Activated CD4-positive, alpha-beta memory T cell treated with anti-CD3 and anti-CD28 coated beads for 36 hours (primary cell): ENCODE results near the gene CHTF8. TPM values are rescaled to one million over a fixed set of nuclear protein-coding genes. Genes with fewer than 3 reads are reported as not detected.

Experiments used
- CTCF ChIA-PET: fragments of 350-600 bp; sonication (Branson Sonifier 250); formaldehyde crosslinking; loops from one replicate; lab custom pipeline; 2021; ENCODE audit warnings: antibody characterized with exemption, inconsistent platforms; lab: Charles Lee
- POLR2A ChIA-PET: fragments of 350-600 bp; sonication (Branson Sonifier 250); formaldehyde crosslinking; loops from one replicate; lab custom pipeline; 2021; ENCODE audit warnings: antibody characterized with exemption; lab: Charles Lee
- DNase-seq: peaks from one replicate; pipeline ENCODE4 v3.0.0-alpha.2; 2020
- H3K27ac Mint-ChIP-seq: one replicate; pipeline ENCODE4 v1.8.0; 2021; ENCODE audit warnings: mixed read lengths
- H3K27me3 Mint-ChIP-seq: one replicate; pipeline ENCODE4 v1.8.0; 2021; ENCODE audit warnings: mixed read lengths
- H3K36me3 Mint-ChIP-seq: one replicate; pipeline ENCODE4 v1.8.0; 2021; ENCODE audit warnings: mixed read lengths
- H3K4me1 Mint-ChIP-seq: one replicate; pipeline ENCODE4 v1.8.0; 2021; ENCODE audit warnings: low read depth, mixed read lengths
- H3K4me3 Mint-ChIP-seq: one replicate; pipeline ENCODE4 v1.8.0; 2021; ENCODE audit warnings: mild to moderate bottlenecking, mixed read lengths
- H3K9me3 Mint-ChIP-seq: one replicate; pipeline ENCODE4 v1.8.0; 2021; ENCODE audit warnings: mixed read lengths
- intact Hi-C: fragments of 100-400 bp; cut with micrococcal nuclease; formaldehyde crosslinking; loops from one replicate; pipeline ENCODE4 v1.15.1; 2023
- total RNA-seq, 2 experiments: library from RNA; stranded (reverse); gene quantifications; one replicate each; pipeline ENCODE4 v1.2.3, GENCODE V29; 2021

Gene CHTF8
- total RNA-seq, 2 experiments from 2014 or later, result 120 to 132 TPM

GRCh38 chr16:69083306-69083941 is 49.0 kb downstream of the CHTF8 start:
- H3K4me1 Mint-ChIP-seq, result peaks cover under 1% of the 10 kb centered on the region
- no peaks in the 10 kb centered on the region for H3K27me3 Mint-ChIP-seq
- H3K36me3 Mint-ChIP-seq, result peaks cover 13% of the 10 kb centered on the region
- CTCF ChIA-PET, result no interaction called here
- H3K4me3 Mint-ChIP-seq, result no peak overlapping the region
- no peak overlapping the region for H3K27ac Mint-ChIP-seq
- POLR2A ChIA-PET, result no interaction called here
- no peaks in the 10 kb centered on the region for H3K9me3 Mint-ChIP-seq
- intact Hi-C loops, result no loop called here
- no peak for DNase-seq

DNA sequence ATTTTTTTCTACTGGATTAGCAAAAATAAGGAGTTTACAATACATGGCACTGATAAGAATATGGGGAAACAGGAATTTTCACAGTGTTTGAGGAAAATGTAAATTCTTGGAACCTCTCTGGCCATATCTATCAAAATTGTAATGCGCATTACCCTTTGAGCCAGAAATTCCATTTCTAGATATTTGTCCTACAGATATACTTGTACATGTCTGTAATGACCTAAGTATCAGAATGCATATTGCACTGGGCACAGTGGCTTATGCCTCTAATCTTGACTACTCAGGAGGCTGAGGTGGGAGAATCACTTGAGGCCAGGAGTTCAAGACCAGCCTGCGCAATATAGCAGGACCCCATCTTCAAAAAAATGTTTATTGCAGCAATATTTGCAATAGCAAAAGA is 52.7 kb downstream of the CHTF8 start:
- no peaks in the 10 kb centered on the region for H3K27me3 Mint-ChIP-seq
- intact Hi-C loops, result no loop called here
- H3K9me3 Mint-ChIP-seq, result no peaks in the 10 kb centered on the region
- no peaks in the 10 kb centered on the region for H3K4me1 Mint-ChIP-seq
- ChIA-PET CTCF (interaction anchor here (0.9 to 1.1 kb wide), 2 partner anchors 11 to 33 kb away, joined by 4 read pairs; no protein-coding TSS in a partner anchor), POLR2A (interaction anchor here (0.6 kb wide), 1 partner anchor 477 kb away, joined by 3 read pairs; no protein-coding TSS in a partner anchor)
- peaks cover 4% of the 10 kb centered on the region for H3K36me3 Mint-ChIP-seq
- no peak overlapping the region for H3K4me3 Mint-ChIP-seq
- no peak for DNase-seq
- no peak overlapping the region for H3K27ac Mint-ChIP-seq

DNA sequence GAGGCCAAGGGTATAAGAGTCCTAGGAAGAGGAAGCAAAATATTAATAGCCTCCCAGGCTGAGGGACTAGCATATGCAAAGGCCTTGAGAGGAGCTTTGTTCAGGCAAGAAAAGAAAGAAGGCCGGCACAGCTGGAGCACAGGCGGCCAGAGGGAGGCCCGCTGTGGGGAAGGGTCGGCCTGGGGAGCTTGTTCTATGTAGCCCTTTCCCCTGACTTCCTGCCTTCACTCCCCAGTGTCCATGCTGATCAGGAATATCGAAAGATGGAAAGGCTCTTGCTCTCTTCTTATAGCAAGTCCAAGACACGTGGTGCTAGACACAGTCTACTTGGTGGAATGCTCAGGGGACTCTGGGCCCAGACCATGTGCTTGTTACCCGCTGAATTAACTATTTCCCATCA is 54.3 kb downstream of the CHTF8 start:
- H3K9me3 Mint-ChIP-seq, result no peaks in the 10 kb centered on the region
- intact Hi-C loops, result no loop called here
- no peak overlapping the region for H3K4me3 Mint-ChIP-seq
- H3K4me1 Mint-ChIP-seq, result no peaks in the 10 kb centered on the region
- H3K27ac Mint-ChIP-seq, result no peak overlapping the region
- H3K36me3 Mint-ChIP-seq, result no peaks in the 10 kb centered on the region
- no peak for DNase-seq
- no peaks in the 10 kb centered on the region for H3K27me3 Mint-ChIP-seq
- CTCF ChIA-PET, result no interaction called here
- POLR2A ChIA-PET, result no interaction called here

DNA sequence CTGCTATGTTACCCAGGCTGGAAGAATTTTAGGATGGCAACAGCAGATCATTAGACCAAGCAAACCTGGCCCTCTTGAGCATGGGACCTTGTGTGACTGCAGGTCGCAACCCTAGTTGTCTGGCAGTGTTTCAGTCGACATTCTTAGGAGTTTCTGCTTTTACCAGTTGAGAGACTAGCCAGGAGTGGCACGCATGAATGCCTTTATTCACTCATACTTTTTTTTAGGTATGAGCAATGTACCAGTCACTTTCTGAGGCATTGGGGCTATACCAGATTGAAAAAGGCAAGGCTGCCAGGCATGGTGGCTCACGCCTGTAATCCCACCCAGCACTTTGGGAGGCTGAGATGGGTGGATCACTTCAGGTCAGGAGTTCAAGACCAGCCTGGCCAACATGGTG is 55.1 kb downstream of the CHTF8 start:
- Mint-ChIP-seq H3K36me3 (no peaks in the 10 kb centered on the region), H3K4me3 (no peak overlapping the region), H3K4me1 (no peaks in the 10 kb centered on the region), H3K27ac (no peak overlapping the region), H3K9me3 (no peaks in the 10 kb centered on the region), H3K27me3 (no peaks in the 10 kb centered on the region)
- DNase-seq, result no peak
- POLR2A ChIA-PET, result no interaction called here
- intact Hi-C loops, result no loop called here
- CTCF ChIA-PET, result interaction anchor here (0.6 kb wide), 1 partner anchor 136 kb away, joined by 3 read pairs; no protein-coding TSS in a partner anchor

- intact Hi-C loops, result no loop called here
- Mint-ChIP-seq H3K9me3 (no peaks in the 10 kb centered on the region), H3K36me3 (no peaks in the 10 kb centered on the region), H3K27ac (no peak overlapping the region), H3K4me3 (no peak overlapping the region), H3K27me3 (no peaks in the 10 kb centered on the region), H3K4me1 (no peaks in the 10 kb centered on the region)
- DNase-seq, result no peak
- CTCF ChIA-PET, result no interaction called here
- POLR2A ChIA-PET, result interaction anchor here (1.1 kb wide), 1 partner anchor 8 kb away, joined by 4 read pairs; no protein-coding TSS in a partner anchor
These were observed 59.1 kb downstream of the CHTF8 start for GRCh38 chr16:69073181-69073702.

GRCh38 chr16:69072640-69072974 is 59.8 kb downstream of the CHTF8 start:
- no peak for DNase-seq
- no peak overlapping the region for H3K27ac Mint-ChIP-seq
- H3K4me3 Mint-ChIP-seq, result no peak overlapping the region
- ChIA-PET CTCF (interaction anchor here (0.7 to 1.0 kb wide), 3 partner anchors 51 to 182 kb away, joined by 3 to 6 read pairs (median 3); no protein-coding TSS in a partner anchor), POLR2A (interaction anchor here (1.0 to 1.1 kb wide), 2 partner anchors 9 to 17 kb away, joined by 3 to 4 read pairs; no protein-coding TSS in a partner anchor)
- no peaks in the 10 kb centered on the region for H3K9me3 Mint-ChIP-seq
- no peaks in the 10 kb centered on the region for H3K36me3 Mint-ChIP-seq
- intact Hi-C loops, result no loop called here
- H3K27me3 Mint-ChIP-seq, result no peaks in the 10 kb centered on the region
- H3K4me1 Mint-ChIP-seq, result no peaks in the 10 kb centered on the region

GRCh38 chr16:69071036-69071435 is 61.4 kb downstream of the CHTF8 start:
- H3K27me3 Mint-ChIP-seq, result no peaks in the 10 kb centered on the region
- ChIA-PET CTCF (no interaction called here), POLR2A (no interaction called here)
- intact Hi-C loops, result no loop called here
- no peak overlapping the region for H3K4me3 Mint-ChIP-seq
- no peaks in the 10 kb centered on the region for H3K4me1 Mint-ChIP-seq
- H3K27ac Mint-ChIP-seq, result no peak overlapping the region
- no peak for DNase-seq
- no peaks in the 10 kb centered on the region for H3K36me3 Mint-ChIP-seq
- H3K9me3 Mint-ChIP-seq, result no peaks in the 10 kb centered on the region

DNA sequence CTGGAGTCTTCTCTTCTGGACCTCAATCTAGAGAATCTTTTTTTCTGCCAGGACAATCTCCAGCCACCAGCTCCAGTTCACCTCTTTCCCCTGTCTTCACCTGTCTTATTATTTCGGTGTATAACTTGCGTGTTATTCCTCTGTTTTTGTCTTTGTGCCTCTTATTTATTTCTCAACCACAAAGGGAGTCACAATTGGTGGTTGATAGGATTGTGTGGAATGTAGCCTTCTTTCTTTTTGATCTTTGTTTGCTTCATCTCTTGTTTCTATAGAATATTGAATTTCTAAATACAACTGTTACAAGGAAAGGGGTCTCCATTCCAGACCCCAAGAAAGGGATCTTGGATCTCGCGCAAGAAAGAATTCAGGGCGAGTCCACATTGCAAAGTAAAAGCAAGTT is 62.9 kb downstream of the CHTF8 start:
- POLR2A ChIA-PET, result no interaction called here
- Mint-ChIP-seq H3K4me1 (no peaks in the 10 kb centered on the region), H3K27ac (no peak overlapping the region), H3K27me3 (no peaks in the 10 kb centered on the region), H3K4me3 (no peak overlapping the region), H3K36me3 (no peaks in the 10 kb centered on the region), H3K9me3 (no peaks in the 10 kb centered on the region)
- CTCF ChIA-PET, result no interaction called here
- intact Hi-C loops, result no loop called here
- no peak for DNase-seq

Other genes with a start within 250 kb of the CHTF8 start
- under 1 TPM; 0.10 to 0.21 TPM for gene HAS3, start 26.9 kb downstream of the CHTF8 start, total RNA-seq
- gene UTP4, start 61 bp upstream of the CHTF8 start, total RNA-seq, result 100 to 1,000 TPM; 104 to 106 TPM
- 10 to 100 TPM; 19.8 to 20.1 TPM for gene SNTB2, start 54.6 kb upstream of the CHTF8 start, total RNA-seq
- gene VPS4A, start 178.8 kb upstream of the CHTF8 start, total RNA-seq, result 10 to 100 TPM; 32.1 to 33.0 TPM
- 10 to 100 TPM; 16.2 to 17.6 TPM for gene PDF, start 198.0 kb upstream of the CHTF8 start, total RNA-seq
- gene COG8, start 207.0 kb upstream of the CHTF8 start, total RNA-seq, result 10 to 100 TPM; 25.4 to 27.9 TPM
- 10 to 100 TPM; 43.3 to 47.1 TPM for gene NIP7, start 207.2 kb upstream of the CHTF8 start, total RNA-seq
- under 1 TPM; 0.58 to 0.86 TPM for gene TMED6, start 219.2 kb upstream of the CHTF8 start, total RNA-seq